Measurements from ENCODE around the gene TBX4.

Gene TBX4

GRCh38 chr17:61467416-61468262, 15.4 kb downstream of the TBX4 start:
- DNase-seq = no peak

GRCh38 chr17:61468263-61468907, 16.2 kb downstream of the TBX4 start:
- DNase-seq = no peak

- DNase-seq = no peak
Measured at GRCh38 chr17:61469474-61469873, 17.3 kb downstream of the TBX4 start.

GRCh38 chr17:61469949-61470348, 17.7 kb downstream of the TBX4 start:
- DNase-seq = no peak

- no peak for DNase-seq
Measured at GRCh38 chr17:61470530-61471136, 18.4 kb downstream of the TBX4 start.

- DNase-seq = no peak
Measured at GRCh38 chr17:61474235-61474927, 22.2 kb downstream of the TBX4 start.

- DNase-seq = no peak
Measured at GRCh38 chr17:61474934-61475333, 22.7 kb downstream of the TBX4 start.

GRCh38 chr17:61475726-61476125, 23.5 kb downstream of the TBX4 start:
- no peak for DNase-seq

GRCh38 chr17:61476476-61477203, 24.4 kb downstream of the TBX4 start:
- no peak for DNase-seq

GRCh38 chr17:61477204-61477834, 25.1 kb downstream of the TBX4 start:
- no peak for DNase-seq

GRCh38 chr17:61478026-61478789, 26.0 kb downstream of the TBX4 start:
- no peak for DNase-seq

- DNase-seq = no peak
Measured at GRCh38 chr17:61478790-61479492, 26.7 kb downstream of the TBX4 start.

GRCh38 chr17:61479493-61480413, 27.5 kb downstream of the TBX4 start:
- DNase-seq = no peak

- no peak for DNase-seq
Measured at GRCh38 chr17:61480414-61480807, 28.2 kb downstream of the TBX4 start.

- no peak for DNase-seq
Measured at GRCh38 chr17:61481421-61481820, 29.2 kb downstream of the TBX4 start.

- DNase-seq = no peak
Measured at GRCh38 chr17:61482467-61482866, 30.2 kb downstream of the TBX4 start.

GRCh38 chr17:61483778-61484116, 31.5 kb downstream of the TBX4 start:
- DNase-seq = no peak

- DNase-seq = no peak
Measured at GRCh38 chr17:61484174-61484573, 32.0 kb downstream of the TBX4 start.

GRCh38 chr17:61485067-61485775, 33.0 kb downstream of the TBX4 start:
- DNase-seq = no peak

Measured in T-helper 2 cell (primary cell).